ENCODE measurements around the gene ASF1A.

The ASF1A gene

DNA sequence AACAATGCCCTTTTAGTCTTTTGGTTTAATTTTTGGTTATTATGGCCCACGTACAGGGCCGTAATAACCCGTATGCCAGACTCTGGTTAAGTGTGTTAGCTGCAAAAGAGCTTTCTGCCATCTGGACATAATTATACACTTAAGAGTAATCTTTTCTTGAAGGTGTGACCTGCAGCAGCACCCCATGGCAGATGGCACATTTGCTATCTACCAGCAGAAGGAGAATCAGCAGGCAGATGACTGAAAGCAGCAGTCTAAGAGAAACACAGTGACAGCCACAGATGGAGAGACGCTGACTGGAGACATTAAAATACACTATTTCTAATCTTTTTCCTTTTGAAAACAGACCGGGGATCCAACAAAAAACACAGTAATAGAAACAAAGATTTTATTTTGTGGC, 18.7 kb downstream of the ASF1A start:
- Histone ChIP-seq H3K9me2 (replicated peaks; ENCODE audit: low read depth, low read length) (no peaks in the 10 kb centered on the region), H4K20me1 (ENCODE audit: insufficient read depth, low read length, poor library complexity, severe bottlenecking) (peaks cover 10% of the 10 kb centered on the region), H3K4me3 (ENCODE audit: low read length, poor library complexity, severe bottlenecking) (no peak overlapping the region), H3K4me2 (ENCODE audit: low read depth, low read length, poor library complexity, severe bottlenecking) (no peak overlapping the region), H3K4me1 (ENCODE audit: insufficient read depth, low read length, poor library complexity, severe bottlenecking) (no peaks in the 10 kb centered on the region), H3K9ac (ENCODE audit: low read depth, low read length, poor library complexity, severe bottlenecking) (no peak overlapping the region), H3K79me2 (ENCODE audit: insufficient read depth, low read length) (peaks cover 12% of the 10 kb centered on the region; the same call in 1 of the 2 replicates), H2AFZ (ENCODE audit: low read length) (no peak overlapping the region), H3K27me3 (ENCODE audit: insufficient read depth, low read length, poor library complexity, severe bottlenecking) (no peaks in the 10 kb centered on the region), H3K36me3 (ENCODE audit: insufficient read depth, low read length) (peaks cover 89% of the 10 kb centered on the region), H3F3A (ENCODE audit: low read depth) (no peaks in the 10 kb centered on the region), H3K9me3 (ENCODE audit: insufficient read depth, low read depth, low read length) (no peaks in the 10 kb centered on the region)
- TF ChIP-seq, protein P1, sequence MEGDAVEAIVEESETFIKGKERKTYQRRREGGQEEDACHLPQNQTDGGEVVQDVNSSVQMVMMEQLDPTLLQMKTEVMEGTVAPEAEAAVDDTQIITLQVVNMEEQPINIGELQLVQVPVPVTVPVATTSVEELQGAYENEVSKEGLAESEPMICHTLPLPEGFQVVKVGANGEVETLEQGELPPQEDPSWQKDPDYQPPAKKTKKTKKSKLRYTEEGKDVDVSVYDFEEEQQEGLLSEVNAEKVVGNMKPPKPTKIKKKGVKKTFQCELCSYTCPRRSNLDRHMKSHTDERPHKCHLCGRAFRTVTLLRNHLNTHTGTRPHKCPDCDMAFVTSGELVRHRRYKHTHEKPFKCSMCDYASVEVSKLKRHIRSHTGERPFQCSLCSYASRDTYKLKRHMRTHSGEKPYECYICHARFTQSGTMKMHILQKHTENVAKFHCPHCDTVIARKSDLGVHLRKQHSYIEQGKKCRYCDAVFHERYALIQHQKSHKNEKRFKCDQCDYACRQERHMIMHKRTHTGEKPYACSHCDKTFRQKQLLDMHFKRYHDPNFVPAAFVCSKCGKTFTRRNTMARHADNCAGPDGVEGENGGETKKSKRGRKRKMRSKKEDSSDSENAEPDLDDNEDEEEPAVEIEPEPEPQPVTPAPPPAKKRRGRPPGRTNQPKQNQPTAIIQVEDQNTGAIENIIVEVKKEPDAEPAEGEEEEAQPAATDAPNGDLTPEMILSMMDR (conservative IDR thresholded peaks at IDR 0.05; ENCODE audit: low read length): no peak

DNA sequence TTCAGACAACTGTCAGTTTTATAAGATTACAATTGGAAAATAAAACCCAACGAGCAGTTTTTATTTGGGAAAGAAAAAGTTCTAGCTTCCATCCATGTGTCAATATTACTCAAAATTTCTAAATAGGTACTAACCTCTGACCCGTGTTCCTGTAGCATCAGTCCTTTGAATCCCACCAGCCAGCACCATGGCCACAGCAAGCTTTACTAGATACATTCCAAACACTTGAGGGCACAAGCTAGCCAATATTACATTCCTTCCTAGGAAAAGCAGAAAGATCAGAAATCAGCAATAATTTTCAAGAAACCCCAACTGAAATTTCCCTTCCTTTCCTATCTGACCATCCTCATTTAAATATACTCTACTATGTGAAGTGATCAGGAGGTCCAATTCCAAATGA, 19.2 kb downstream of the ASF1A start:
- no peaks in the 10 kb centered on the region for H3K4me1 ChIP-seq (ENCODE audit: insufficient read depth, low read length, poor library complexity, severe bottlenecking)
- peaks cover 85% of the 10 kb centered on the region for H3K36me3 ChIP-seq (ENCODE audit: insufficient read depth, low read length)
- no peaks in the 10 kb centered on the region for H3K27me3 ChIP-seq (ENCODE audit: insufficient read depth, low read length, poor library complexity, severe bottlenecking)
- H4K20me1 ChIP-seq (ENCODE audit: insufficient read depth, low read length, poor library complexity, severe bottlenecking): peaks cover 7% of the 10 kb centered on the region
- no peaks in the 10 kb centered on the region for H3F3A ChIP-seq (ENCODE audit: low read depth)
- no peak overlapping the region for H2AFZ ChIP-seq (ENCODE audit: low read length)
- no peak overlapping the region for H3K4me2 ChIP-seq (ENCODE audit: low read depth, low read length, poor library complexity, severe bottlenecking)
- no peaks in the 10 kb centered on the region for H3K9me3 ChIP-seq (ENCODE audit: insufficient read depth, low read depth, low read length)
- H3K4me3 ChIP-seq (ENCODE audit: low read length, poor library complexity, severe bottlenecking): no peak overlapping the region
- H3K9me2 ChIP-seq (replicated peaks; ENCODE audit: low read depth, low read length): no peaks in the 10 kb centered on the region
- no peak overlapping the region for H3K9ac ChIP-seq (ENCODE audit: low read depth, low read length, poor library complexity, severe bottlenecking)
- TF ChIP-seq EZH2phosphoT487 (IDR thresholded peaks at IDR 0.05; ENCODE audit: borderline replicate concordance): no peak
- TF ChIP-seq, protein P1 (conservative IDR thresholded peaks at IDR 0.05; ENCODE audit: low read length): no peak
- peaks cover 7% of the 10 kb centered on the region; the same call in 1 of the 2 replicates for H3K79me2 ChIP-seq (ENCODE audit: insufficient read depth, low read length)

DNA sequence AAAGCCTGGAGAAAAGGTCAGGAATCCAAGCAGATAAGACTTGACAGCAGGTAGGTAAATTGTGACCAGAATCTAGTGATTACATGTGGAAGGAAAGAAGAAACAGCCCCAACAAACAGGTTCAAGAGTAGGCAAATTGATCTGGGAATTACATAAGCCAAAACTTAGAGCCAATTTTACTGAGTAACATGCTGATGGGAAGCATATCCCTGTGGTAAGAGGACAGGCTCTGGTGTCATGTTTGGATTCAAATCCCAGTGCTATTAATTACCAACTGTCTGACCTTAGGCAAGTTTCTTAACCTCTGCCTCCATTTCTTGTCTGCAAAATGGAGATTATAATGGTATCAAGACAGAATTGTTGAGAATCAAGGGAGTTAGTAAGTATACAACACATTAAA, 20.6 kb downstream of the ASF1A start:
- Histone ChIP-seq H2AFZ (ENCODE audit: low read length) (no peak overlapping the region), H3K4me1 (ENCODE audit: insufficient read depth, low read length, poor library complexity, severe bottlenecking) (no peaks in the 10 kb centered on the region), H3F3A (ENCODE audit: low read depth) (no peaks in the 10 kb centered on the region), H3K79me2 (ENCODE audit: insufficient read depth, low read length) (peaks cover 5% of the 10 kb centered on the region; the same call in 1 of the 2 replicates), H3K9me3 (ENCODE audit: insufficient read depth, low read depth, low read length) (no peaks in the 10 kb centered on the region), H3K36me3 (ENCODE audit: insufficient read depth, low read length) (peaks cover 76% of the 10 kb centered on the region), H3K27me3 (ENCODE audit: insufficient read depth, low read length, poor library complexity, severe bottlenecking) (no peaks in the 10 kb centered on the region), H3K9ac (ENCODE audit: low read depth, low read length, poor library complexity, severe bottlenecking) (no peak overlapping the region), H3K9me2 (replicated peaks; ENCODE audit: low read depth, low read length) (no peaks in the 10 kb centered on the region), H3K4me2 (ENCODE audit: low read depth, low read length, poor library complexity, severe bottlenecking) (no peak overlapping the region), H4K20me1 (ENCODE audit: insufficient read depth, low read length, poor library complexity, severe bottlenecking) (peaks cover 3% of the 10 kb centered on the region), H3K4me3 (ENCODE audit: low read length, poor library complexity, severe bottlenecking) (no peak overlapping the region)
- TF ChIP-seq, protein P1 (conservative IDR thresholded peaks at IDR 0.05; ENCODE audit: low read length): no peak

Measured in Loucy (cell line).